HG03457 (cell line): ENCODE data around the gene SLAMF8.

Experiments used
- ATAC-seq: cut with Tn5 transposase; IDR thresholded peaks from one replicate; pipeline ENCODE4 v1.9.1; 2021; ENCODE audit warnings: moderate number of reproducible peaks; ENCODE audit not compliant: unreplicated experiment

SLAMF8 gene

GRCh38 chr1:159845751-159846629, 19.3 kb downstream of the SLAMF8 start:
- ATAC-seq: no peak

DNA sequence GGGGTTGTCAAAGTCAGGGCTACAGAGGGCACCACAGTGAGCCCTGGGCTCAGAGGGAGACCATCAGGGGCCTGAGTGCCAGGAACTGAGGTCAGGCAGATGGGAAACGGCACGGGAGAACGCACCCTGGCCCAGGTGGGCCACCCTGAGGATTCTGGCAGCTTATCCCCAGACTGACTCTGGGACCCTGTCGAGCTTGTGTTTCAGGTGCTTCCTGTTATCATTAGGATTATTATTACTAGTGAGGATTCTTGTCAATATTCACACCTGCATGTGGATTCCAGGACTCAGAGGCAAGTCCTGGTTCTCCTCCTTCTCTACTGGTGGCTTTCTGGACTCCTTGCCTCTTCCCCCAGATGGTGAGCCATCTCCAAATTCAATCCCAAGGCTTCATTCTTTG, 20.6 kb downstream of the SLAMF8 start:
- no peak for ATAC-seq

DNA sequence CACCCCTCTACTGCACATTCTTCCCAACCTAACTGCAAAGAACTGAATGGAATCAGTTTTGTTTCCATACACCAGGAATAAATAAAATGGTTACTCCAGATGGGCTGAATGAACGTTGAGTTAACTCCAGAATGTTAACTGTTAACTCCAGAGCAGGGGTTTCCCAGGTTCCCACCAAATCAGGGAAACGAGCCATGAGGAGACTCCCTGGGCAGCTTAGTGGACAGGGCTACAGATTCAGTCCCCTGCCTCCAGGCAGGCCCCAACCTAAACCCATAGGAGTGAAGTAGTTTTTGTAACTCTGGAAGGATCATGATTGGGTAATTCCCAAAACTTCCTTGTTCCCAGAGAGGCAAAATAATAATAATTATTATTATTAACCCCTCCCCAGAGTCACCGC, 21.7 kb downstream of the SLAMF8 start:
- ATAC-seq: no peak

DNA sequence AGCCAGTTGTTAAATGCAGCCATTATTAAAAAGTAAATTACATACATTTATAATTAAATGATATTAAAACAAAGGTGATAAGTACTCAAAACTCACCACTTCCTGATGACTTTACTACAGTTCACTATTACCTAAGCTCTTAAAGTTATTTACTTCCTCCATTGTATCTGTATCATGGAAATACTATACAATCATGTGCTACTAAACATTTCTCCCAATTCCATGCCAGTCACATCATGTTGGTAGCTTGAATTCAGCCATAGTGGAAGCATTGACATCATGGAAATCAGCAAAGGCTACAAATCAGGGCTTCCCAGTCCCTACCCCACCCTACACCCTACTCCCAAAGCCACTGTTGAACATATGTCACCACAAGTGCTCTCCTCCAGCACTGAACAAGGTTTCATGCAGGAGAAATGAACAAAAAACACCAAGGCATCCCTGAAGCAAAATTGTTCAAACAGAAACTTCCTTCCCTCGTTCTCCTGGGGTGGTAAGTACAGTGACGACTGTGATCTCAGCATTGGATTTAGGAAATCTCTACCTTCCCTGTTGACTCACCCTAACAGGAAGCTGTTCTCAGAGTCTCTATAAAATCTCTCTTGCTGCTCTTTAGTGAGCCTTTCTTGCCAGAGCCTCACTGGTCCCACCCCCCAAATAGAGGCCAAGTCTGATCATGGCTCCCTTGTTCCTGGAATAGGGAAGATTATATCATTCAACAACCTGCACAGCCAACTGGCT, 23.1 kb downstream of the SLAMF8 start:
- no peak for ATAC-seq

DNA sequence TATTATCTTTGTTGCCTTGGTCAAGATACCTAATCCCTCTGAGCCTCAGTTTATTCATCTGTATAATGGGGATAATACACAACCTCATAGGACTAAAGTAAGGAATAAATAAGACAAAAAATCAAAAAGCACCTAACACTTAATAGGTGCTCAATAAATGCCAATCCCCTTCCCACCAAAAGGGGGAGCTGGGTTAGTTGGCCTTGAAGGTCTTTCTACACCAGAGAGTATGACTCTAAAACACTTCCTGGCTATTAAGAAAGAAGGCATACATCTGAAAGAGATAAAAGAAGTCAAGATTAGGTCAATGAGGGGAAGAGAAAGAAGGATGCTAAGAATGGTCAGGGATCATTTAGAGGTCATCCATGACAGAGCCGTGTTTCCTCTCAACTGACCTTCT, 24.7 kb downstream of the SLAMF8 start:
- no peak for ATAC-seq

- ATAC-seq: no peak
Measured at GRCh38 chr1:159853417-159854115, 26.9 kb downstream of the SLAMF8 start.

DNA sequence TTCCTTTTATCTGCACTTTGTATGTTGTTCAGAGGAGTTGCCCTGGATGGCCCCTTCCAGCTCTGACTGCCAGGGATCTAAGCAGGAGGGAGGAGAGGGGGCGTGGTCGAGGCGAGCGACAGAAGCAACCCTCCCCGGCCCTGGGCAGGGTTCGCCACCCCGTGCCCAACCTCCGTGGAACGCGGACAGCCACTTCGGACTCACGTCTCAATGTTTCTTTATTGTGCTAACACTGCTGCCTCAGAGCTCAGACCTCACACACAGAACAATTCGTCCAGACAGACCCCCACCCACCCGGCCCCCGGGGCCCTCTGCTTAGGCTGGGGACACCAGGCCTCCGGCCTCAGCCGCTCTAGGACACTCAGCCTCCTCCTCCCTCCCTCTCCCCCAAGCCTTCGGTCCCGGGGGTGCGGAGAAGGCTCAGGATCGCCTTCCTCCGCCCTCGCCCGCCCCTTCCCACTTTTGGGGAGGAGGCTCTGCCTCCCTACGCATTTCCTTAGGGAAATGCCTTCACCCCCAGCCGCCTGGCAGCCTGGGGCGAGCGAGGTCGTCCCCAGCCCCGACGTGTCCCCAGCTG, 27.5 kb downstream of the SLAMF8 start:
- no peak for ATAC-seq

DNA sequence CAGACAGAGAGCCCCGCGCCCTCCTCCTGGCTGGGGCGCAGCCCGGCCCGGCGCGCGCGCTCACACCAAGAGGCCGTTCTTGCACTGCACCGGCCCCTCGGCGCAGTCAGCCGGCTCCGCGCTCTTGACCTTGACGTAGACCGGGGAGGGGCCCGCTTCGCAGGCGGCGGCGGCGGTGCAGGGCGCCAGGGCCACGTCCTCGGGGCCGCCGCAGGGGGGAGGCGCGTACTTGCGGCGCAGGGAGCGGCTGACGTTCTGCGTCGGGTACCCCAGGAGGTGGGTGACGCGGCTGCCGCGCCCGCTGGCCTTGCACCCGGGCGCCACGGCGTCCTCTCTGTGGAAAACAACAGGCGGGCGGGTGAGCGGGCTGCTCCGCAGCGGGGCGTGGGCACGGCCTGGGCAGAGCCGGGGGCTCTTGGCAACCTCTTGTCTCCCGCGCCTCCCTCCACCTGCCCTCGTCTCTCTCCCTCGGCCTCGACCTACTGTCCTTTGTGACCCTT, 28.1 kb downstream of the SLAMF8 start:
- ATAC-seq: peak; percentile 83

DNA sequence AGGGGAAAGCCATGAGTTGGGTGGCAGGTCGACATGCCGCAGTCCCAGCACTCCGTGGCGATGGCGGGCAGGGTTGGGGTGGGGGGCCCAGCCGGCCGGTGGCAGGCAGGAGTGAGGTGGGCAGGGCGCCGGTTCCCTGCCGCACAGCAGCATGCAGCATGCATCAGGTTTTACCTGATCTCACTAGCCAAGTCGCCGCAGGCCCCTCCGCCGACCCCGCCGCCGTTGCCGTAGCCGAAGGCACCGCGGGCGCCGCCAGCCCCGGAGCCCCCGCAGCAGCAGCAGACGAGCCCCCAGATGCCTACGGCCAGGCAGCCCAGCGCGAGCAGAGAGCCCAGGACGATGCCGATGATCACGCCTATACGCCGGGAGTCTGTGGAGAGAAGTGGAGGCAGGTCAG, 29.0 kb downstream of the SLAMF8 start:
- no peak for ATAC-seq

GRCh38 chr1:159856576-159856975, 29.9 kb downstream of the SLAMF8 start:
- ATAC-seq: no peak

DNA sequence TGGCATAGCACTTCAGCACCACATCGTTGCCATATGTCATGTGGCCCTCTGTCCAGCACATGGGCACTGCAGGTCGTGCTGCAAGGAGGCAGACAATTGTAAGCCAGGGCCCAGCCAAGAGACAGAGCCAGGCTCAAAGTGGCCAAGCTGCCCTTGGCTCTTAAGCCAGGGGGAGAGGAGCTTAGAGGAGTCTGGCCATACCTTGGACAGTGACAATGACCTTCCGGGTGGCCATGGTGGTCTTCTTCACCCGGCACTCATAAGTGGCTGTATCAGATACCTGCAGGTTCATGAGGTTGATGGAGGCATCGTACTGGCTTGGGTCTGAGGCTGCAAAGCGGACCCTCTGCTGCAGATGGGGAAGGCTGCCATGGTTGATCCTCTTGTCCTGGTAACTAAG, 31.2 kb downstream of the SLAMF8 start:
- no peak for ATAC-seq

- no peak for ATAC-seq
Measured at GRCh38 chr1:159859767-159860322, 33.2 kb downstream of the SLAMF8 start.

DNA sequence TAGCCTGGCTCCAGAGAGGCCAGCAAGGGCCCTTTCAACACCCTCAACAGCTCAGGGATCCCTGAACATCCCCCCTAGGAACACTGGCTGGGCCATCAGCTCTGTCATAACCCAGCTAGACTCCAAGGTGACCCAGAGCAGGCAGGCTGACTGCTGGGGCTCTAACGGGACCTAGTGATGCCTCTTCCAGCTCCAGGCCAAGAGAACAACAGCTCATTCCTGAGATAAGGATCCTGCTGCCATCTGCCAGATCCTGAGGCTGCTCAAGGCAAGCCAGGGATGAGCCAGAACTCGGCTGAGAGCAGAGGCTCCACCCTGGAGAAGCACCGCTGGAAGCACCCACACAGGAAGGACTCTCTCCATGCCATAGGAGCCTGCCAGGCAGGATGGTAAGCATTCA, 33.8 kb downstream of the SLAMF8 start:
- no peak for ATAC-seq

DNA sequence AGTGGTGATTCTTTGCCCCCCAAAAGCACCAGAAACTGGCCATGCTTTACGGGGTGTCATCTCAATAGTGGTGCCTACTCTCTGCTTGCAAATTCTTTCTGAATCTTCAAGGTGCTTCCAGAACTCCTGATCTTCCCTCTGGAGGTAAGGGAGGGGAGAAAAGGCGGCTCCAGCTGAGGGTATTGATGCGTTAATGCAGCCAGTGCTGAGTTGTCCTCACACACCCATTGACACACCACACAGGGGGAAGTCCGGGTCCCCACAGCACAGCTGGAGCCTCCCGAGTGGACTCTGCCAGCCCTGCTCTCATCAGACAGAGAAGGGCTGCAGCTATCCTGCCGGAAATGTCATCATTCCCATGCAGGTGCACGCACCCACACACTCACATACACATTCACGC, 34.5 kb downstream of the SLAMF8 start:
- no peak for ATAC-seq

- ATAC-seq: no peak
Measured at GRCh38 chr1:159862031-159862430, 35.4 kb downstream of the SLAMF8 start.

DNA sequence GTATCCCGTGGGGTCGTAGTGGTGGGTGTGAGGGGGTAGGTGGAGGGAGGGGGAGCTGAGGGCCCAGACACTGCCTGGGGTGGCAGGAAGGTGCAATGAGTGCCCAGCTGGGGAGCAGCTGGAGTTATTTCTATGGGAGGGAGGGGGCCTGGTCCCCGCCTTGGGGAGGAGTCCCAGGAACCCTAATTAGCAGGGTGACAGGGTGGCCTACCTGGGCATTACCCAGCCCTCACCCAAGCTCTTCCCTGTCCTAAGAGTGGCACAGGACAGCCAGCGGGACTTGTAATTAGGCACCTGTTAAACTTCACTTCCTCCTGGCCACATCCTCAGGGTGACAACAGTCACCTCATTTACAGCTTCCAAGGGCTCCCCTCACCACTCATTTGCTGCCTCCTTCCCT, 35.9 kb downstream of the SLAMF8 start, which contains the start of gene VSIG8:
VSIG8 (minus strand) TSS at position 101 of the 400 bp plus-strand sequence. CDS start 136 bp downstream, outside the sequence.
- ATAC-seq: no peak

GRCh38 chr1:159864262-159864661, 37.6 kb downstream of the SLAMF8 start:
- ATAC-seq: no peak

DNA sequence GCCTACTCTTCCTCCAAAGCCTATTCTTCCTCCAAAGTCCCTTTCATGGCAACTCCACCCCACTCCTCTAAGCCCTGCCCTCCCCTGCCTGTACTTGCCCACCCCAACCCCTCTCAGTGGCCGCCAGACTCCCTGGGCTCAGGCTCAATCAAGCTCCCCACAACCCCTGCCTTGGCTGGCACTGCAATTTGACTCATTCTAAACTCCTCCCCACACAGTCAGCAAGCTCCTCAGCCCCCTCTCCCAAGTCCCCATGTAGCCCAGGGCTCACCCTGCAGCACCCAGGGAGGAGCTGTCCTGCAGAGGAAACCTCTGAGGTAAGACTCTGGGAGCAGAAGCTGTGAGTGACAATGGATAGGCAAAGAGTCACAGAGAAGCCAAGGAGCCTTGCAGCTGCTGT, 39.4 kb downstream of the SLAMF8 start:
- ATAC-seq: no peak

DNA sequence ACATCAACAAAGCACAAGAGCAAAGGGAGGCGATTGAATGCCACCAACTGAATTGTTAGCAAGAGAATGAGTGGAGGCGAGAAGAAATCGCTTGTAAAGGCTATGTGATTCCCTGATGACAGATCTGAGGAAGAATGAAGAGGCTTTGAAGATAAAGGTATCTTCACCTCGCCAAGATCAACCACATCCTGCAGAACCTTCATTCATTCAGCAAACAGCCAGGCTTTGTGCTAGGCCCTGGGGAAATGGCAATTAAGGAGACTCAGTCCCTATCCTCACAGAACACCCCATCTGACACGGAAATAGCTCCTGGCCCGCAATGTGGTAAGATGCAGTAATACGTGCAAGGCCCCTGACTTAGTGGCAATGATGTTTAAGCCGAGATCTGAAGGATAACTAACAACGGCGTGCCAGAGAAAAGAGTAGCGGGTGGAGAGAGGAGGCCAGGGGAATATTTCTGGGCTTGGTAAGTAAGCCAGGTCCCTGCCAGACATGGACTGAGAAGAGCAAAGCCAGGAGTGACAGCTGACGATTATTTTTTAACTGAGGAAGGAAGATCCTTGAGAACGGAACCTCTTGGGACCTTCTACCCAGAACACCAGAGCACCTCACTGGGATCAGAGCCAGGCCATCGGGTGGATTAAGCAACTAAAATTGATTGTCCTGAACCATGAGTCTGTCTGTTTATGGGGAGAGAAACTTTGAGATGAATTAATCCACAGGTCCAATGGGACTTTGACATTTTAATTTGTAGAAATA, 40.4 kb downstream of the SLAMF8 start:
- ATAC-seq: no peak

DNA sequence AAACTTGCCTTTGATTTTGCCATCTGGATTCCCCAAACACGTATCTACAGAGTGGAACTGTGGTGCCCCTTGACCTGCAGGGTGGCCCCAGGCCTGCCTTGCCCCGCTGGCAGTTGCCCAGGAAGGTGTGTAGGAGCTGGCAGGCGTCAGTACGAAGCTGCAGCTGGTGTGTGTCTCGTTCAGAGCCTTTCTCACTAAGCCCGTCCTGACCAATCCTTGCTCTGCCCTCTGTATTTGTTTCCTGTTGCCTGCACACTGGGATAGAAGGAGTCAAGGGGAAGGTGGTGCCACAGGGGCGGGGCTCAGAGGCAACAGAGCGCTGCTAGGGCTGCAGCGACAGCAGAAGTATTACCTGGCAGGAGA, 41.0 kb downstream of the SLAMF8 start:
- ATAC-seq: no peak
